Measurements from ENCODE around the gene TMEM94.
"Not testable (repeated sequence)": the region's sequence is repeated elsewhere in the genome, so short reads cannot be mapped to it uniquely, and the experiment has no call there.

Gene TMEM94

DNA sequence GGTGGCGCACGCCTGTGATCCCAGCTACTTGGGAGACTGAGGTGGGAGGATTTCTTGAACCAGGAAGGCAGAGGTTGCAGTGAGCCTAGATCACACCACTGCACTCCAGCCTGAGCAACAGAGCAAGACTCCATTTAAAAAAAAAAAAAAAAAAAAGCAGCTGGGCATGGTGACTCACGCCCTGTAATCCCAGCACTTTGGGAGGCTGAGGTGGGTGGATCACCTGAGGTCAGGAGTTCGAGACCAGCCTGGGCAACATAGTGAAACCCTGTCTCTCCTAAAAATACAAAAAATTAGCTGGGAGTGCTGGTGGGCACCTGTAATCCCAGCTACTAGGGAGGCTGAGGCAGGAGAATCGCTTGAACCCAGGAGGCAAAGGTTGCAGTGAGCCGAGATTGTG lies 10.5 kb upstream of the TMEM94 start:
- DNase-seq (ENCODE audit: low read depth in 2 of 2) = not testable (repeated sequence)

DNA sequence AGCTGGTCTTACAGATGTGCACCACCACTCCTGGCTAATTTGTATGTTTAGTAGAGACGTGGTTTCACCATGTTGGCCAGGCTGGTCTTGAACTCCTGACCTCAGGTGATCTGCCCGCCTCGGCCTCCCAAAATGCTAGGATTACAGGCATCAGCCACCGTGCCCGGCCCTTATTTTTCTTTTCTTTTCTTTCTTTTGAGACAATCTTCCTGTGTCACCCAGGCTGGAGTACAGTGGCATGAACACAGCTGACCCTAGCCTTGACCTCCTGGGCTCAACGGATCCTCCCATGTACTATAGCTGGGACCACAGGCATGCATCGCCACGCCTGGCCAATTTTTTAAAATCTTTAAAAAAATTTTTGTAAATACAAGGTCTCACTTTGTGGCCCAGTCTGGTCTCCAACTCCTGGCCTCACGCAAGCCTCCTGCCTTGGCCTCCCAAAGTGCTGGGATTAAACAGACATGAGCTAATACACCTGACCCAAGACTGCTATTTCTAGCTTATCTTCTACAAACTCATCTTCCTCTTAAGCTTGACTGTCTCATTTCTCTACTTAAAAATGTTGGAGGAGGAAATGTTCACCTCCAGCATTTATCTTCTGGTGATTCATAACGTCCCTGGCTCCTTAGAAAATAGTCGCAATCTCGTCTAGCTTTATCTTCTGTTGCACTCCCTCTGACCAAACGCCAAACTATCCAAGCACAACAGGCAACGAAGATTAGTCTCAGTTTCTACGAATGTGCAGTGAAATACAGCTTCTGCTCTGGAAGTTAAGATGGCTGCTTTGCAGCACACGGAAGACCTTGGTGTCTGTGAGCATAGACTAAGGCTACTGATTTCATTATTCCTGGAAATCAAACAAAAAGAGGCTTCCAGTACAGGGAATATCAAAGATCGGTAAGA lies 8.2 kb upstream of the TMEM94 start:
- DNase-seq (ENCODE audit: low read depth in 2 of 2) = no peak

DNA sequence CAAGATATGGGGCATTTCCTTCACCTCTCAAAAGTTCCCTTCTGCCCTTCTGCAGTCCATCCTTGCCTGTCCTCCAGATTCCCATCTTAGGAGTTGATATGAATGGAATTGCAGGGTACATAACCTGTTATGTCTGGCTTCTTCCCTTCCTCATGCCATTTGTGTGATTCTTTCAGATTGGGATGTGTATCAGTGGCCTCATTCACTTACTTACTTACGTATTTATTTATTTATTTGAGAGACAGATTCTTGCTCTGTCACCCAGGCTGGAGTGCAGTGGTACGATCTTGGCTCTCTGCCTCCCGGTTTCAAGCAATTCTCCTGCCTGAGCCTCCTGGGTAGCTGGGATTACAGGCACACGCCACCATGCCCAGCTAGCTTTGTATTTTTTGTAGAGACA lies 6.2 kb upstream of the TMEM94 start:
- no peak for DNase-seq (ENCODE audit: low read depth in 2 of 2)

DNA sequence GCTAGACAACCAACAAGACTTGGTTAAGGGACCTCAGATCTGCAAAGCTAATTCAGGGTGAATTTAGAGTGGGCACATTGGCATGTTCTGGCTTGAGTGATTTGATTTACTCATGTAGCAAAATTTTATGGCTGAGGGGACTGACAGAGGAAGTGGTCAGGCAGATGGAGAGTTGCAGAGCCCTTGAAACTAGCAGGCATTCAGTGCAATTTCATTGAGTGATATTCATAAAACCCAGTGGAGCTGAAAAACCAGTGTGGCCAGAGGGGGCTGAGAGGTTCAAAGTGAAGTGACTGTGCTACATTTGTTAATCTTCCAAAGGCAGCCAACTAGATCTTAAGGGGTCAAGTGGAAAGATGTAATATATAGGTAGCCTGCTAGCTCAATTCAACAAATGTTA lies 2.2 kb upstream of the TMEM94 start:
- DNase-seq (ENCODE audit: low read depth in 2 of 2) = no peak

DNA sequence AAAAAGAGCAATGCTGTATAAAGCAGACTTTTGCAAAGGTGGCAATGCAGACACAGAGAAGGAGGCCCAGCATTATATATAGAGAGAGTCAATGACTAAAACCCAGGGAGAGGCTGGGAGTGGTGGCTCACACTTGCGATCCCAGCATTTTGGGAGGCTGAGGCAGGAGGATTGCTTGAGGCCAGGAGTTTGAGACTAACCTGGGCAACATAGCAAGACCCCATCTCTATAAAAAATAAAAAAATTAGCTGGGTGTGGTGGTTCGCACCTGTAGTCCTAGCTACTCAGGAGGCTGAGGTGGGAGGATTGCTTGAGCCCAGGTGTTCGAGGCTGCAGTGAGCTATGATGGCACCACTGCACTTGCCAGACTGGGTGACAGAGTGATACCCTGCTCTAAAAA lies 1.8 kb upstream of the TMEM94 start:
- not testable (repeated sequence) for DNase-seq (ENCODE audit: low read depth in 2 of 2)

DNA sequence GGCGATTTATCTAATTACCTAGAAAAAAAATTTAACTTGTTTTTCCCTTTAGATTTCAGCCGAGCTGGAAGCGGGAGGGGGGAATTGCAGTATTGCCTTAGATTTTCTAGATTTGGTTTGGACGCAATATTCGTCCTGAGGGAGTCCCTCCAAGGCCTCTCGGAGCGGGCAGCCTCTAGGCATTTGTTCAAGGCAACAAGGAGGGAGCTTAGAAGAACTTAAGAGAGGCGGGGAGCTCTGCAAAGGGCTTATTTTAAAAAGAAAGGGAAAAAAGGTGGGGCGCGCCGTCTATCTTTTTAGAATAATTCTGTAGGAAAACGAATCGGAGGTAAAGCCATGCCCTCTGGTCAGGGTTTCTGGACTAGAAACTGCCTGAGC lies 407 bp upstream of the TMEM94 start:
- DNase-seq (ENCODE audit: low read depth in 2 of 2) = no peak

GRCh38 chr17:75457047-75457654 lies 716 bp downstream of the TMEM94 start:
- peak in 1 of 2 experiments; percentile 26 for DNase-seq (ENCODE audit: low read depth in 2 of 2)

GRCh38 chr17:75459246-75459589 lies 2.8 kb downstream of the TMEM94 start:
- DNase-seq (ENCODE audit: low read depth in 2 of 2) = no peak

GRCh38 chr17:75459590-75460267 lies 3.3 kb downstream of the TMEM94 start:
- DNase-seq (ENCODE audit: low read depth in 2 of 2) = no peak

- no peak for DNase-seq (ENCODE audit: low read depth in 2 of 2)
Observed at GRCh38 chr17:75460295-75460694, 3.9 kb downstream of the TMEM94 start.

DNA sequence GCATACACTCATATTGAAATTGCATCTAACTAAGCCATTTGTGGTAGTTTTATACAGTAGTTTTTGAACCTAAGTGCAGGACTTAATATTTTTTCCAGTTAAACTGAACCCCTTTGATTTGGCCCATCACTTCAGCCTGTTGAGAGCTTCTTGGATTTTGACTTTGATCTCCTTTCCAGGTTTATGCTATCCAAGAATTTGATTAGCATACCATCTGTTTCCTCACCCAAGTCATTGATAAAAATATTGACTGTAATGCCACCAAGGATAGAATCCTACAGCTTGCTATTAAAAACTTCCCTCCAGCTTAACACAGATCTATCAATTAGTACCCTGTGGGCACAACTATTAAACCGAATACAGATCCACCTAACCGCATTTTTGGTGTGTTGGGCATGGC lies 7.2 kb downstream of the TMEM94 start:
- DNase-seq (ENCODE audit: low read depth in 2 of 2) = no peak

- DNase-seq (ENCODE audit: low read depth in 2 of 2) = no peak
Observed at GRCh38 chr17:75465039-75465438, 8.6 kb downstream of the TMEM94 start.

DNA sequence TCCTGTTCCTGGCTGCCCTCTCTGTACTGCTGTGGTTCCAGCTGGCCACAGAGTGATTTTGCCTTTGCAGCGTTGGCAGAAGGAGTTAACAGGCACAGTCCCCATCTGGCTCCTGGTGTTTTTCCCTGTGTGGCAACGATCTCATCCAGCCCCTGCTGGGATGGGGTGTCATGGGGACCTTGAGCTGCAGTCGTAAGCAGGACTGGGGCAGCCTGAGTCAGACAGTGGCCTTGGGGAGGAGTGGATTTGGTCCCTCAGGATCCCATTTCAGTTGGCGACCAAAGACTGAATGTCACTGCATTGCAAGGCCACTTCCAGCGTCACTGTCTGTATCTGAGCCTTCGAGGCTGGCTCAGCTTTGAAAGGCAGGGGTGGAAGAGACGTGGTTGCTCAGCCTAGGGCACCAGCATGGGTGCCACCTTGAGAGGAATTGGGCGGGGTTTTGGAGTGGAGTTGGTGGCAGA lies 11.9 kb downstream of the TMEM94 start:
- DNase-seq (ENCODE audit: low read depth in 2 of 2) = no peak

DNA sequence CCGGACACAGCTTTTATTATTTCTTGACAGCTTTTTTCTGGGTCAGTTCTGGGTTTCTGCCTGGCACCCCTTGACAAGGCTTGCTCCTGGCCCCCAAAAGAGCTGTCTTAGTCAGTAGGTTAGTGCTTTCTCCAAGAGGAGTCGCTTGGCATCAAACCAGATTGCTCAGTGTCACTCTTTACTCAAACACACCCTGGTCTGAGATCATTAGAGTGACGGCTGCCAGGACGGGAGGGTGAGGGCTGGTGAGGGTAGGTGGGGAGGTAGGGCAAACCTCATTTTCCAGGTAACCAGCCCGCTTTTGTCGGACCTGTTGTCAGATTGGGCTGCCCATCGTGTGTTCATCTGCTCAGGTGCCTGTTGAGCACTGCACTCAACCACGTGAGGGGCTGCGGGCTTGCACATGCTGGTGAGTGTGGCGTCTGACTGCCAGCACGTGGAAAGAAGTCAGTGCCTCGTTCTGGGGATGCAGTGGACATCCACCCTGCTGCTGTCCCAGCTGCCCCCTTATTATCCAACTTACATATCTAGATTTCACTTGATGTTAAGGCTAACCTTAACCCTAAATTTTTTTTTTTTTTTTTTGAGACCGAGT lies 12.4 kb downstream of the TMEM94 start:
- no peak for DNase-seq (ENCODE audit: low read depth in 2 of 2)

- no peak for DNase-seq (ENCODE audit: low read depth in 2 of 2)
Observed at GRCh38 chr17:75471207-75471606, 14.8 kb downstream of the TMEM94 start.

GRCh38 chr17:75472119-75472518 lies 15.7 kb downstream of the TMEM94 start:
- DNase-seq (ENCODE audit: low read depth in 2 of 2) = no peak

DNA sequence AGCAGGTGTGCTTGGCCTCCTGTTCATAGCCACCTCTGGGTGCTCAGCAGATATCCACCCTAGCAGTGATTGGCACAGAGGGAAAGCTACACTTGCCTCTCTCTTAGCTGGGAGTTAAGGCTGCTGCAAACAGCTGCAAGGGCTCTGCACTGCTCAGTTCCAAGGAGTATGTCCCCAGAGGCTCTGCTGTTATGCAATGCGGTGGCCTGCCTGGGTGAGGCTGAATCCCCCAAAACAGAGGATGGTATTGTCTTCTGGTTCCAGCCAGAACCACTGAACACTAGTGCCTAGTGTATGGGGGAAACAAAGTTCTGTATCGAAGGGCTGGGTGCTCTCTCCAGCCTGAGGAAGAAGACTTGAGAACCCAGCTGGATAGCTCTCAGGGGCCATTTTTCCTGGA lies 16.8 kb downstream of the TMEM94 start:
- no peak for DNase-seq (ENCODE audit: low read depth in 2 of 2)

DNA sequence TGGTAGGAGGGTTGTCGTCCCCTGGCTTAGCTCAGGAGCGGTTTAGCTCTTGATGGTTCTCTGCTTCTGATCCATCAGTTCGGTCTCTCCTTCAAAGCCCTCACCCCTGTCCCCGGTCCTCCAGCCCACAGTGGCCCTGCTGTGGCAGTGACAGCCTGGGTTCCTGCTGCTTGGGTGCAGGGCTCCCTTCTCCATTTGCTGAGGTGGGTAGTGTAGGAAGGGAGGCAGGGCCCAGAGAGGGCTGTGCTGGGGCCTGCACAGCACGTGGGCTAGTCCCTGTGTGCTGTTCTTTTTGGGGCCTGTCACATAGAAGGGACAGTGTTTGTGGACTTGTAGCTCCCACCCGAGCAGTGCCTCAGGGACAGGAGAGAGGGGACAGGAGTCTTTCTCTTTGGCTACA lies 18.3 kb downstream of the TMEM94 start:
- no peak for DNase-seq (ENCODE audit: low read depth in 2 of 2)

GRCh38 chr17:75475144-75475835 lies 18.9 kb downstream of the TMEM94 start:
- no peak for DNase-seq (ENCODE audit: low read depth in 2 of 2)

- DNase-seq (ENCODE audit: low read depth in 2 of 2) = no peak
Observed at GRCh38 chr17:75475851-75476250, 19.4 kb downstream of the TMEM94 start.

DNA sequence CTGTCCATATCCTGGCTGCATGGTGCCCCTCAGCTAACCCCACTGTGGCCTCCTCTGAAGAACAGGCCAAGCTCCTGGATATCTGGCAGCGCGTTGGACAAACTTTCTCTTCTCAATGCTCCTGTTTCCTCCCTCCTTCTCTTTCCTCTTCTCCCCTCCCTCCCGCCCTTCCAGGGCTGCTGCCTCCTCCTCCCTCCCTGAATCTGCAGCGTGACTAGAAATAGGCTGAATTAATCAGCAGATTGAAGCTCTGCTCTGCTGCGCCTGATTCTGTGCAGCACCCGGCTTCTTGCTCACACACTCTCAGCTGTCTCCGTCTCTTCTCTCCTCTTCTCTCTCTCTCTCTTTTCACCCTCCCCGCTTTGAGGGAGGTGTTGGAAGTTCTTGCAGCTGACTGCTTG lies 19.8 kb downstream of the TMEM94 start:
- DNase-seq (ENCODE audit: low read depth in 2 of 2) = no peak

Data from fibroblast of skin of left quadriceps (primary cell).